Putamen (tissue), 1 donor: ENCODE measurements around the gene TMEM80.

Experiments used
- DNase-seq: peaks from one replicate; pipeline ENCODE4 v3.0.0-alpha.2; 2016; ENCODE audit warnings: low spot score

The TMEM80 gene

GRCh38 chr11:699753-700152 lies 4.1 kb downstream of the TMEM80 start:
- no peak for DNase-seq

- no peak for DNase-seq
Observed at GRCh38 chr11:701741-702461, 6.3 kb downstream of the TMEM80 start.

- no peak for DNase-seq
Observed at GRCh38 chr11:702462-703461, 7.1 kb downstream of the TMEM80 start.

GRCh38 chr11:703506-703905 lies 7.9 kb downstream of the TMEM80 start:
- DNase-seq, result no peak

- no peak for DNase-seq
Observed at GRCh38 chr11:704228-704674, 8.6 kb downstream of the TMEM80 start.

- DNase-seq, result no peak
Observed at GRCh38 chr11:704781-705645, 9.4 kb downstream of the TMEM80 start.

GRCh38 chr11:705646-706438 lies 10.2 kb downstream of the TMEM80 start, which contains the start of gene EPS8L2:
Gene EPS8L2 (plus strand): TSS chr11:706231. CDS start chr11:709408, 3,177 bp downstream.
- DNase-seq, result no peak

- DNase-seq, result no peak
Observed at GRCh38 chr11:706439-706956, 10.9 kb downstream of the TMEM80 start.

GRCh38 chr11:706957-707816 lies 11.6 kb downstream of the TMEM80 start:
- no peak for DNase-seq

GRCh38 chr11:707817-708420 lies 12.3 kb downstream of the TMEM80 start:
- no peak for DNase-seq

GRCh38 chr11:708511-708910 lies 12.9 kb downstream of the TMEM80 start:
- no peak for DNase-seq

GRCh38 chr11:709109-709997 lies 13.7 kb downstream of the TMEM80 start:
- DNase-seq, result no peak

GRCh38 chr11:714436-714835 lies 18.8 kb downstream of the TMEM80 start:
- DNase-seq, result no peak

GRCh38 chr11:719214-720016 lies 23.8 kb downstream of the TMEM80 start:
- DNase-seq, result no peak

- DNase-seq, result no peak
Observed at GRCh38 chr11:720017-720641, 24.5 kb downstream of the TMEM80 start.

- no peak for DNase-seq
Observed at GRCh38 chr11:720642-721246, 25.1 kb downstream of the TMEM80 start.
